Measurements from ENCODE around the gene PAX7.

DNA sequence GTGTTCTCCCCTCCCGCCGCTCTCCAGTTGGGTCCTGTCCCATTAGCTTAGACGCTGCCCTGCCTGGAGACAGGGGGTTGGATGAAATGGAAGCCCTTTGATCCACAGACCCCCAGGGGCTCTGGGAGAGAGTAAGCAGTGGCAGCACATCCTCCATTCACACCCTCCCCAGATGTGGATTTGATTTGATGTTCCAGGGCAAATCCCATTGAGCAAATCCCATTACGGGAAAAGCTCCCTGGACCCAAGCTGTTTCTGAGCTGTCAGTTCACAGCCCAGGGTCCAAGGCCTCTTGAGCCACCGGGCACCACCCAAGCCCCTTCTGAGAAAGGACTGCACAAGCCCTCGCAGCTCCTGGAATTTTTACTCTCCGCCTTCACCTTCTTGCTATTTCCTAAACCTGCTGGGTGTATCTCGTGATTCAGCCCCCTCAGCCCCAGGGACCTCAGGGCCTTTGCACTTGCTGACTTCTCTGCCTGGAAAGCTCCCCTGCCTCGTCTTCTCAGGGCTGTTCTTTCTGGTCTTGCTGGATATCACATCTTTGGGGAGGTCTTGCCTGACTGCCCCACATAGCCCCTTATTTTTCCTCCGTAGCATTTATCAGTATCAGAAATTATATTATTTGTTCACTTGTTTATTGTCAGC is 101.1 kb downstream of the PAX7 start:
- no peak for TF ChIP-seq EZH2 (IDR thresholded peaks at IDR 0.05; ENCODE audit: low read depth, unreplicated experiment)
- TF ChIP-seq, protein P1, sequence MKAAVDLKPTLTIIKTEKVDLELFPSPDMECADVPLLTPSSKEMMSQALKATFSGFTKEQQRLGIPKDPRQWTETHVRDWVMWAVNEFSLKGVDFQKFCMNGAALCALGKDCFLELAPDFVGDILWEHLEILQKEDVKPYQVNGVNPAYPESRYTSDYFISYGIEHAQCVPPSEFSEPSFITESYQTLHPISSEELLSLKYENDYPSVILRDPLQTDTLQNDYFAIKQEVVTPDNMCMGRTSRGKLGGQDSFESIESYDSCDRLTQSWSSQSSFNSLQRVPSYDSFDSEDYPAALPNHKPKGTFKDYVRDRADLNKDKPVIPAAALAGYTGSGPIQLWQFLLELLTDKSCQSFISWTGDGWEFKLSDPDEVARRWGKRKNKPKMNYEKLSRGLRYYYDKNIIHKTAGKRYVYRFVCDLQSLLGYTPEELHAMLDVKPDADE (IDR thresholded peaks at IDR 0.05) = no peak
- TF ChIP-seq EZH2phosphoT487 (IDR thresholded peaks at IDR 0.05; ENCODE audit: unreplicated experiment) = no peak
- TF ChIP-seq JUNB (IDR thresholded peaks at IDR 0.05; ENCODE audit: unreplicated experiment) = no peak
- TF ChIP-seq, protein P2, sequence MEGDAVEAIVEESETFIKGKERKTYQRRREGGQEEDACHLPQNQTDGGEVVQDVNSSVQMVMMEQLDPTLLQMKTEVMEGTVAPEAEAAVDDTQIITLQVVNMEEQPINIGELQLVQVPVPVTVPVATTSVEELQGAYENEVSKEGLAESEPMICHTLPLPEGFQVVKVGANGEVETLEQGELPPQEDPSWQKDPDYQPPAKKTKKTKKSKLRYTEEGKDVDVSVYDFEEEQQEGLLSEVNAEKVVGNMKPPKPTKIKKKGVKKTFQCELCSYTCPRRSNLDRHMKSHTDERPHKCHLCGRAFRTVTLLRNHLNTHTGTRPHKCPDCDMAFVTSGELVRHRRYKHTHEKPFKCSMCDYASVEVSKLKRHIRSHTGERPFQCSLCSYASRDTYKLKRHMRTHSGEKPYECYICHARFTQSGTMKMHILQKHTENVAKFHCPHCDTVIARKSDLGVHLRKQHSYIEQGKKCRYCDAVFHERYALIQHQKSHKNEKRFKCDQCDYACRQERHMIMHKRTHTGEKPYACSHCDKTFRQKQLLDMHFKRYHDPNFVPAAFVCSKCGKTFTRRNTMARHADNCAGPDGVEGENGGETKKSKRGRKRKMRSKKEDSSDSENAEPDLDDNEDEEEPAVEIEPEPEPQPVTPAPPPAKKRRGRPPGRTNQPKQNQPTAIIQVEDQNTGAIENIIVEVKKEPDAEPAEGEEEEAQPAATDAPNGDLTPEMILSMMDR (conservative IDR thresholded peaks at IDR 0.05; ENCODE audit: low read depth in 2 of 2) = no peak
- TF ChIP-seq CREB1 (CRISPR knock-in tag; IDR thresholded peaks at IDR 0.05; ENCODE audit: low read depth) = no peak
